NK-92 (cell line): Measurements from ENCODE around the gene GPR6.

Experiments used
- DNase-seq: peaks from one replicate; lab custom pipeline; 2025; ENCODE audit not compliant: unreplicated experiment; lab: John Stamatoyannopoulos, UW

Gene GPR6, protein sequence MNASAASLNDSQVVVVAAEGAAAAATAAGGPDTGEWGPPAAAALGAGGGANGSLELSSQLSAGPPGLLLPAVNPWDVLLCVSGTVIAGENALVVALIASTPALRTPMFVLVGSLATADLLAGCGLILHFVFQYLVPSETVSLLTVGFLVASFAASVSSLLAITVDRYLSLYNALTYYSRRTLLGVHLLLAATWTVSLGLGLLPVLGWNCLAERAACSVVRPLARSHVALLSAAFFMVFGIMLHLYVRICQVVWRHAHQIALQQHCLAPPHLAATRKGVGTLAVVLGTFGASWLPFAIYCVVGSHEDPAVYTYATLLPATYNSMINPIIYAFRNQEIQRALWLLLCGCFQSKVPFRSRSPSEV

DNA sequence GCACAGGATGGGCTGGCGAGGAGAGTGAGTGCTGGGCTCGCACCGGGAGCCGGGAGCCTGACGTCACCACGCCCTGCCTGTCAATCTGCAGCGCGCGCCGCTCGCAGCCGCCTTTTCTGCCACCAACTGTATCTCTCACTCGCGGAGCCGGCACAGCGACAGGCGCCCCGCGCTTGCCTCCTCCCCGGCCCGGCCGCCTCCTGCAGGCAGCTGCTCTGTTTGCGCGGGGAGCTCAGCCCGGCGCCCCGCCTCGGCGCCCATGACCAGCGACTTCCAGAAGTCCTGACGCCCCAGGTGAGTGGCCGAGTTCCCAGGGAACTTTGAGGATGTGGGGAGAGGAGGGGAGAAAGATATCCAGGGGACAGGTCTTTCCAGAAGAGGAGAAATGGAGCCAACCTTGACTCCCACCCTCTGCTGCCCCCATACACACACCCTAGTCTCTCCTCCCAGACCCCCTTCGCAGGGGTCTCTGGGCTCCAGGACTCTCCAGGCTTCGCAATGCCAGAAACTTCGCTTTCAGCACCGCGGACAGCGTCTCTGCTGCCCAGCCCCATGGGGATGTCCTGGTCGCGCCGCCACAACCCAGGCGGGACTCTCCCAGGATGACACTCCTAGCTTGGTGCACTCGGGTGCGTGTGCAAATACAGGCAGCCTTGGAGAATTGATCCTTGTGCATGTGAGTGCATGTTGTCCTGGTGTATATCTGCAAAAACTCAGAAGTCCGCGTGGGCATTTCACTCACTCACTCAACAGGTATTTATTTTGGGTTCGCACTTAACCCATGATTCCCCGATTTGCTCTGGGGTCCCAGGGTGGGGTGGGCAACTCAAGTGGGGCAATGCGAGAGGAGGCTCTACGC lies at the start of gene GPR6:
GPR6 (plus strand) TSS at position 138 of the 859 bp plus-strand sequence. CDS start 802 bp downstream, outside the sequence.
- no peak for DNase-seq

DNA sequence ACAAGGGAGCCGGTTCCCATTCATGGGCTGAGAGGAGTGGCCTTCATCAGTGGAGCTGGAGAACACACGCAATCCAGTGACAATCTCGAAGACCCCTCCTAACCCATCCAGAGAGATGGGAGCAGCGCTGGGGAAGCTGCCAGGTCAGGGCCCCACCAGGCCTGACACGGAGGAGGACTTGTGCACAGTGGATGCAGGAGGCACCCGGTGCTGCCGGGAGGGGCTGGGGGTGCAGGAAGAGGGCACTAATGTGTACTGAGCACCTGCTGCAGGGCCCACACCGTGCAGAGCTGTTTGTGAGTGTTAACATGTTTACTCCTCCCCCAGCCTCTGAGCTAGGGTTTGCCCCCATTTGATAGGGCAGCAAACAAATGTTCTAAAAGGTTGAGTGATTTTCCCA lies 43.8 kb upstream of the GPR6 start:
- no peak for DNase-seq

DNA sequence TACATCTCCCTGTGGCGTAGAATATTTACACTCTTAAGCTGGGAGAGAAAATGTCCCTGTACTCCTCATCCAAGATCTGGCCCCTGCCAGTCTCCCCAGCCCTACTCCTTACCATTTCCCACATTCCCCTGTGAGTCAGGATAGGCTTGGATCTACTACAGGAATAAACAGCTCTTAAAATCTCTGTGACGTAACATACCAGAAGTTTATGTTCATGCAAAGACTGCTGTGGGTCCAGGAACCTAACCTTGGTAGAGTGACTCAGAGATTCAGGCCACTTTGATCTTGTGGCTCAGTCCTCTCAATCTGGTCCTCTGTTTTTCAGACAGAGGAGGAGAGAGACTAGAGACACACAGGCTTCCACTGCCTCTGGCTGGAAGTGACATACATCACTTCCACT lies 38.5 kb upstream of the GPR6 start:
- DNase-seq: no peak

DNA sequence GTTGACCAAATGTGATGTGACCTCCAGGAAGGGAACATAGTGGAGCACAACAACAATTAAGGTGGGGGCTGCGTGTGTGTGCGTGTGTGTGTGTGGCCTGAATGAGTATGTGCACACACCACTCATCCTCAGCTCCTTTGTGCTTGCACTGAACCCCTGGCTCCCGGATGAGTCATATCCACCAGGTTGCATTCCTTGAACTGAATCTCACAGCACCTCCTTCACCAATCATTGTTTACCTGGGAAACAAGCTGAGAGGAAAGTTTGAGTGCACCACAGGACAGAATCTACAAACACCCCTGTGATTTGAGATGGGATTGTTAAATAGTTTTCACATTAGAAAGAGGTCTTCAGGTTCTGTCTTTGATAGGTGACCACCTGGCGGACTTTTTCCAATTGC lies 33.7 kb upstream of the GPR6 start:
- no peak for DNase-seq

DNA sequence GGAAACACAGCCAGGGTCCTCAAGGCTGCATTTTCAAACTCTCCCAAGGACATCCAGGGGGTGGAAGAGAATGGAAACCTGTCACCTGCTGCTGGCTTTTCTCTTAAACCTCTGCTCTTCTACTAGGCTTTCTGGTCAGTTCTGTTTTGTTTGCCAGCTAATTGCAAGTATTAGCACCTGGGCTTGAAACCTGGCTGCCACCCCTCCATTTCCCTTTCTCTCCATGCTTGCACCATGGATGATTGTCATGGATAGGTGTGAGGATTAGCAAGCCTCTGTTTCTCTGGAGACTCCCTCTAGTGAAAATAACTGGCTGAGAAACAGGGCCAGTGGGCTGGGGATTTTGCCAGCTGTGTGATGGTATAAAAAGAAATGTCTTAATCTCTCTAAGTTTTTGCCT lies 33.0 kb upstream of the GPR6 start:
- DNase-seq: no peak

DNA sequence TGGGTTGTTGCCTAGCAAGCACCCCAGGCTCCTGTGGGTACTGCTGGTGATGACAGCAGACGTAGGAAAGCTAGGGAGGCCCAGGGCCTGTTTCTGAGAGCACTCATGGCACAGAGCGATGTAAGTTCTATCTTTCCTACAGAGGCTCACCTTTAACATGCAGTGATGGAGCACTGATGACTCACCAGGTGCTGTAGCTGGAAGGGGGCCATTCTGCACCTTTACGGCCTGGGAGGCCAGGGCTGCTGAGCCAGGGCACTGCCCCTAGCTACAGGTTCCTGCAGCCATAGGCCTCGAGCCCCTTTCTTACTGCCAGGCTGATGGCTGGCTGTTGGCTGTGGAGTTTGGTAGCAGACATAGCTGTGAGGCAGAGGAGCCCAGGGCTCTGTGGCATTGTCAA lies 31.1 kb upstream of the GPR6 start:
- no peak for DNase-seq

DNA sequence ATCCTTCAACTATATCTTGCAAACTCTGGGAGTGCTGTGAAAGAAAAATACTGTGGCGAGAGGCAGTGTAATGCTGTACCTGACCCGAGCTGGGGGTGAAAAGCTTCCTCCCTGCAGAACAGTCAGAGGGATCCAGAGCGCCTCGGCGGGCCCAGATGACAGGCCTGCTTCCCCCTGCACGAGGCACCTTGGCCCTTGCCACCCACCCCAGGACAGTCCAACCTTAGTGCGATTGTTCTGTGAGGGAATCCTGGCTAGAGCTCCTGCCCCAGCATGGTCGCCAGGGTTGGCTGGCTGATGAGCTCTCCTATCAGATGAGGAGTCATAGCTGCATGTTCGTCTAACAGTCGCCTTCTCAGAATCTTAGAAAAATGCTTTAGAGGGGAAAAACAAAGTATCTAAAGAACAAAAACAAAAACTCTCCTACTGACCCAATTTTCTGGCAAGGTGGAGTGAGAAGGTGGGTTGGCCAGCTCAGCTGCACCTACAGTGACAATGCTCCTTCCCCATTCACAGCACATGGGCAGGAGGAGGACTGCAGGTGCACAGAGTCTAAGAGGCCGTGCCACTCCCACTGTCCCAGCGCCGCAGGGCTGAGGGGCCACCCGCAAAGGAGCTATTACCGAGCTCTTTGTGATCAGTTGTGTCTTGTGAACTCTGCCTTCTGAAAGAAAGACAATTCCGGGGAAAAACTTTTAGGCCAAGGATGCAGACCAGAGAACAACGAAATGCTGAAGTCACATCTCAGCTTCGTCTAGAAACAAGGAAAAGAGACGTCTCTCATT lies 28.6 kb upstream of the GPR6 start:
- DNase-seq: no peak

DNA sequence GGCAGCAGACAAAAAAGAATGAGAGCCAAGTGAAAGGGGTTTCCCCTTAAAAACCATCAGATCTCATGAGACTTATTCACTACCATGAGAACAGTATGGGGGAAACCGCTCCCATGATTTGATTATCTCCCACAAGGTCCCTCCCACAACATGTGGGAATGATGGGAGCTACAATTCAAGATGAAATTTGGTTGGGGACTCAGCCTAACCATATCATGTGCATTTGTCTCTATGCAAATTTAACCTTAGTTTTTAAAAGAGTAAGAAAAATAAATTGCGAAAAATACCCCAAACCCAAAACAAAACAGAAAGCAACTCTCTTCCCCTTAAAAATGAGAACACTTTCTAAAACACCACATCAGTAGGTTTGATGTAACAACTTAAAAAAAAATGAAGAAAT lies 22.6 kb upstream of the GPR6 start:
- no peak for DNase-seq

DNA sequence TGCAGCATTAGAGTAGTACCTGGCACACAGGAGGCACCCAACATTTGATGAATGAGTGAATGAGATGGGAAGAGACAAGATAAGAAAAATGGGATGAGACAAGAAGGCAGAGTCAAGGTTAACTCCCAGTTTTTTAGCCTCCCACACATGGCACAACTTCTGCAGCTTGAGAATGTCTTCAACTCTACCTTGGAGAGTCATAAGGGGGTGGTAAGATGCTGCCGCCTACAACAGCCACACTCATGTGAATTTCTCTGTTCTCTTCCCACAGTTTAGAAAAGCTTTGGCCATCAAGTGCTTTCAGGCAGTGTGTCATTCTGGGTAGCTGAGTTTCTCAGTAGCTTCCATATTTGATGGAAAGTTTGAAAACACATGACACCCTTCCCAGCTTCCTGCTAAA lies 19.5 kb upstream of the GPR6 start:
- no peak for DNase-seq

DNA sequence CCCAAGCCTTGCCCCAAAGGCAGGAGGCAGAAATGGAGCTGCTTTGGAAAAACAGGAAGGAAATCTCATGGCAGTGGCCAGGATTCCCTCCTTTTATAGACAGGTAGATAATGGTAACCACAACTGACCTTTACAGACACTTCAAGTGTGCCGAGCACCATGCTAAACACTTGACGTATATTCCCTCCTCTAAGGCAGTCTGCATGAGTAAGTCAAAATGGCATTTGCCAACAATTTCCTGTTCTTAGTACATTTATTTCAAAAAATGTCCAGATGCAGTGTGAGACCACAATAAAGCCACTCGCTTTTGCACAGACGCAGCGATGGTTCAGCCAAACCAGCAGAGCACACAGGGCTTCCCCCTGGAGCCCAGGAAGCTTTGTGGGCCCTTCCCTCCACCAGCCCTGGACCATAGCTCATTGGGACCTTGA lies 16.5 kb upstream of the GPR6 start:
- no peak for DNase-seq

DNA sequence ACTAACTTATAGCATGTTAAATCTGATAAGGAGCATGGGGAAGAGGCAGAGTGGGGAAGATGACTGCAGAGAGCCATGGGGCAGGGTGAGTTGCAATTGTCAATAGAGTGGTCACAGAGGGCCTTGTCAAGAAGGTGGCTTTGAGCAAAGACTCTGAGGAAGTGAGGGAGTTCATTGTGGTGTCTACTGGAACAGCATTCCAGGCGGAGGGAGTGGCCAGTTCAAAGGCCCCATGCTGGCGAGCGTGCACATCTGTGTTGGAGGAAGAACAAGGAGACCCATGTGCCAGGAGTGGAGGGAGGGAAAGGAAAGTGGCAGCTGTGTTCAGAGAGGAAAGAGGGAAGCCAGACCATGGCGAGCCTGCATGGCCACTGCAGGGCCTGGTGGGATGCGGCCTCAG lies 15.8 kb upstream of the GPR6 start:
- no peak for DNase-seq

DNA sequence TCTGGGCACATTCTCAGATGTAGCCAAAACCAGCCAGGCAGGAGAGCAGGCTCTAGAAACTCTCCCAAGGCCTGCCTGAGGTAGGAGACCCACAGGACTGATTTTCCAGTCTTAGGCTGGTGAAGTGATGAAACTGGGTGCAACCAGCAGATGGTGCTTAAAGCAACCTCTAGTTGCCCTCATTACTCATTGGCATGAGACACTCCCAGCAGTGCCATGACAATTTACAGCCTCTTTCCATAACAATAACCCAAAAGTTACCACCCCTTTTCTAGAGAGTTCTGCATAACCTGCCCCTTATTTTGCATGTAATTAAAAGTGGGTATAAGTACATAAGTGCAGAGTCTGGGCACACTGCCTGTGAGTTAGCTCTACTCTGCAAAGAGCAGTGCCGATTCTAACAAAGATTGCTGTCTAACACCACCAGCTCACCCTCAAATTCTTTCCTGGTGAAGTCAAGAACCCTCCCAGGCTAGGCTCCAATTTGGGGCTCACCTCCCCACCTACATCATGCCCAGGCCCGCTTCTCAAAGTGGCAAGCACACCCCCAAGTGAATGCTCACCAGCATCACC lies 14.4 kb upstream of the GPR6 start:
- no peak for DNase-seq

DNA sequence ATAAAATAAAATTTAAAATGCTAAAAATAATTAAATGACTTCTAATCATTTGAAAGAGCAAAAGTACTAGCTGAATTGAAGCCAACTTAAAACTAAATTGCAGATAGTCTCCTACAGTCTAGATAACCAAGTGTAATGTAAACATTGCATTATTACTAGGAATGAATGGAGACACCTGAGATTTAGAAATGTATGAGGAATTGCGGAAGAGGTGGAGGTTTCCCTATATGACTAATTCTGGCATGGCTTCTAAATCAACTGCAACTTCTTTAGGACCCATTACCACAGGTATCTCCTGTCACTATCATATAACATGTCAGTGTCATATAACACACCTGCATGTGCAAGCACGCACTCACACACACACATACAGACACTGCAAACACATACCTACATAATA lies 13.2 kb upstream of the GPR6 start:
- no peak for DNase-seq

DNA sequence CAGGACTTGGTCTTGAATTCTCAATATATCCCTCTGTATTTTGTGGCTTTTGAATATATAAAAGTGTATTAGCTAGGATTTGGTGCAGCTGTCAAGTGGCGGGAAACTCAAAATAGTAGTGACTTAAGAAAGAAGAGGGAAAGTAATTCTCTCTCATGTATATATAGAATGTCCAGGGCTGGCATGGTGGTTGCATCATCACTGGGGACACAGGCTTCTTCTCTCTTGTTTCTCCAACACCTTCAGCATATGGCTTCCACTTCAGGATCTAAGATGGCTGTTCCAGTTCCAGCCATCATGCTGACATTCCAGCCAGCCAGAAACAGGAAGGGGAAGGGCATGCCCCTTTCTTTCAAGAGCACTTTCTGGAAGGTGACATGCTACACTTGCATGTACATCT lies 11.8 kb upstream of the GPR6 start:
- DNase-seq: no peak

DNA sequence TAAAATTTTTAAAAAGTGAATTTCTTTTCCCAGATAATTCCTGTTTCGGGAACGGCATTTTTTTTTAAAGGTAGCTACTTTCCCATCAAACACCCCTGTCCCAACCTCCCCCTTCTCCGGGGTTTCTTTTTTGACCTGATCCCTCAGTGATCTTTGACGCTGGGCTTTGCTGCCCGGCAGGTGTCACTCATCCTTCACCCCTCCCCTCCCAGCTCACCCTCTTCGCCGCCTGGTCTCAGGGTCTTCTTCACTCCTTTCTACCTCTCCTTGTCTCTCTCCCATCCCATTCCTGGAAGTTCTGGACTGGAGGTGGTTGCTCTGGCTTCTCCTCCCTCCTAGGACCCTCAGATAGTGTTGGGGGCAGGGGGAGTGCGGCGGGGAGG lies 329 bp upstream of the GPR6 start:
- DNase-seq: no peak

DNA sequence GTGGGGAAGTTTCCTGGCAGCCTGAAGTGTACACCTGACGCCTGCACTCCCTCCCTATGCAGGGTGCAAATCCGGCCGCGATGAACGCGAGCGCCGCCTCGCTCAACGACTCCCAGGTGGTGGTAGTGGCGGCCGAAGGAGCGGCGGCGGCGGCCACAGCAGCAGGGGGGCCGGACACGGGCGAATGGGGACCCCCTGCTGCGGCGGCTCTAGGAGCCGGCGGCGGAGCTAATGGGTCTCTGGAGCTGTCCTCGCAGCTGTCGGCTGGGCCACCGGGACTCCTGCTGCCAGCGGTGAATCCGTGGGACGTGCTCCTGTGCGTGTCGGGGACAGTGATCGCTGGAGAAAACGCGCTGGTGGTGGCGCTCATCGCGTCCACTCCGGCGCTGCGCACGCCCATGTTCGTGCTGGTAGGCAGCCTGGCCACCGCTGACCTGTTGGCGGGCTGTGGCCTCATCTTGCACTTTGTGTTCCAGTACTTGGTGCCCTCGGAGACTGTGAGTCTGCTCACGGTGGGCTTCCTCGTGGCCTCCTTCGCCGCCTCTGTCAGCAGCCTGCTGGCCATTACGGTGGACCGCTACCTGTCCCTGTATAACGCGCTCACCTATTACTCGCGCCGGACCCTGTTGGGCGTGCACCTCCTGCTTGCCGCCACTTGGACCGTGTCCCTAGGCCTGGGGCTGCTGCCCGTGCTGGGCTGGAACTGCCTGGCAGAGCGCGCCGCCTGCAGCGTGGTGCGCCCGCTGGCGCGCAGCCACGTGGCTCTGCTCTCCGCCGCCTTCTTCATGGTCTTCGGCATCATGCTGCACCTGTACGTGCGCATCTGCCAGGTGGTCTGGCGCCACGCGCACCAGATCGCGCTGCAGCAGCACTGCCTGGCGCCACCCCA lies 1.2 kb downstream of the GPR6 start:
- DNase-seq: no peak

DNA sequence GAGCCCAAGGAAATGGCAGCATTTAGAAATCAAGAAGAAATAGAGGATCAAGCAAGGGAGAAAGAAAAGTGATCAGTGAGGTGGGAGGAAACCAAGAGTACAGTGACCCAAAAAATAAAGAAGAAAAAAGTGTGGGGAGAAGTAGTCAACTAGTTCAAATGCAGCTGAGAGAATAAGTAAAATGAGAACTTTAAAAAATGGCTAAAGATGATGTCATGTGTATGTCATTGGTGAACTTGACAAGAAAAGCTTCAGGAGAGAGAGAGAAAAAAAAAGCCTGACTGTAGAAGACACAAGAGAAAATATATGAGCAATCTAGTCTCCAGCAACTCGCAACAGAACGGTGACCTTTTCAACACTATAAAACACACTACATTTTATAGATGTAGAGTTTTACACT lies 6.3 kb downstream of the GPR6 start:
- no peak for DNase-seq

DNA sequence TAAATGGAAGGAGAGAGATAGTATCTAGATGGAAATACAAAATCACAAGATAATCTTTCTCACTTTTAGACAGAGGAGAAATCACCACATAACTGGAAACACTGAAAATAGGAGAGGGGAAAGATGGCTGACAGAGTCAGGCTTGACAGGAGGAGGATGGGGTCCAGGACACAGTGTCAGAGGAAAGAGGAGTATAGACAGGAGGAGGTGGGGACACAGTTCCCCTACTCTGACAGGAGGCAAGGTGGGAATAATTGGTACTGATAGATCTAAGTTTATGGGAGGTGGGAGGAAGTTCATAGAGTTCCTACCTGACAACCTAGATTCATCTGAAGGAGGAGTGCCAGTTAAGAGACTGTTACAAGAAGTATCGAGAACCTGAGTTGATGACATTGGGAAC lies 9.1 kb downstream of the GPR6 start:
- no peak for DNase-seq

DNA sequence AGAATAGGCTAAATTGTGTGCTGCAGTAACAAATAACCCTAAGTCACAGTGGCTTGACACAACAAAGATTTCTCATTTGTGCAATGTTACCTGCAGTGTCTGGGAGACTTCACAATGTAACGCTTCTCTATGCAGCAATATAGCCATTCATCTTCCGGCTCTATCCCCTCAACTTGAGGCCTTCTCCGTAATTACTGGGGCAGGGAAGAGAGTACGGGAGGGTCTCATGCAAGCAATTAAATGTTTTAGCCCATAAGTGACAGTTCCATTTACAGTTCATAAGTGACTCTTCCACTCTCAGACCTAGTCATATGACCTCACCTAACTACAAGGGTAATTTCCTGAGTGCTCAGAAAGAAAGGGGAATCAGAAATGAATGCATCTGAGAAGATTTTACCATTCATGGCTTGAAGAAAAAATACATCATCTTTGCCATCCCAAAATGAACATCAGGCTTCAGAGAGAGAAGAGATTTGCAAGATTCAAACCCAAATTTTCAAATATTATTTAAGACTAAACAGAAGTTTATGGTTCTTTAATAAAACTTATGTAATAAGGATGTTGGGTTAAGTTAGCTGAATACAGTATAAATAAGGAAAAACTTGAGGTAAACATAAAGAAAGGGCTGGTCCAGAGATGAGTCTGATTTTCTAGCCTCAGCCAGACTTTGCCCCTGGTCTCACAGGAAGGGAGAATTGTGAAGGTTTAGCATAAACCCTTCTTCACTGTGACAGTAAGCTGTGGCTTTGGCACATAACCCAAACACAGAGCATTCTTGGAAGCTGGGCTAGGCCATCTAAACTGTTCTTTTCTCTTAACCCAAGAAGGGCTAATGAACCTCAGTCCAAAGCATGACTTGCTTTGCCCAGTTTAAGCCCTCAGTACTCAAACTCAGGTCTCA lies 13.3 kb downstream of the GPR6 start:
- DNase-seq: no peak
